Right cardiac atrium (tissue), 5 donors: Measurements from ENCODE around the gene OGFOD2. TPM values are rescaled to one million over a fixed set of nuclear protein-coding genes. Genes with fewer than 3 reads are reported as not detected.
"Not testable (repeated sequence)": the region's sequence is repeated elsewhere in the genome, so short reads cannot be mapped to it uniquely, and the experiment has no call there.

Experiments
- ATAC-seq, 2 donors: fragments of 200-7000 bp; cut with Tn5 transposase; one replicate each; pipeline versions ENCODE4 v1.8.0 to v1.9.1; 2020; ENCODE audit warnings: moderate library complexity in 2 of 2, mild to moderate bottlenecking in 1 of 2
- DNase-seq, 3 donors: peaks; one replicate each; pipeline ENCODE4 v3.0.0-alpha.2; 2020
- H3K27ac ChIP-seq: one replicate; pipeline ENCODE4 v1.5.1; 2013; ENCODE audit warnings: mild to moderate bottlenecking, low read length, control low read depth, moderate library complexity
- H3K27me3 ChIP-seq: one replicate; pipeline ENCODE4 v1.6.1; 2013; ENCODE audit not compliant: control insufficient read depth, insufficient read depth
- H3K4me1 ChIP-seq: one replicate; pipeline ENCODE4 v1.6.1; 2013; ENCODE audit warnings: low read length; ENCODE audit not compliant: control insufficient read depth, insufficient read depth
- H3K4me3 ChIP-seq: one replicate; pipeline ENCODE4 v1.5.1; 2013; ENCODE audit warnings: low read length, control low read depth
- H3K9me3 ChIP-seq: one replicate; pipeline ENCODE4 v1.6.1; 2013; ENCODE audit warnings: low read length; ENCODE audit not compliant: control insufficient read depth
- WGBS: extraction: QIAGEN DNeasy Blood & Tissue Kit; methylation state at CpG from one replicate; pipeline ENCODE4 v1.1.7; 2013; 5-methylcytosine and 5-hydroxymethylcytosine counted together
- intact Hi-C, 4 donors: fragments of 100-400 bp; cut with DNase I; formaldehyde crosslinking; loops; one replicate each; pipeline versions ENCODE4 v1.11.0 to v1.14.0; 2022 to 2023
- polyA plus RNA-seq: library from polyadenylated mRNA; stranded (reverse); fragments of 200-250 nt; gene quantifications from one replicate; pipeline ENCODE4 v1.2.3, GENCODE V29; 2013
- total RNA-seq, 4 donors: library from RNA; stranded (reverse); fragmentation: NEBNext Ultra II Directional; extraction: Animal tissue kit (Norgen Biotek cat#: 25700); gene quantifications; one replicate each; pipeline ENCODE4 v1.2.1, GENCODE V29; 2021
- donor health status: healthy with polysubstance abuse.
- donor health status: DM: no; HTN: yes; CAD: no.
- donor health status: DM: no; HTN: no; CAD: no.
- donor health status: DM: no; HTN: yes; CAD: no; lungs with severe emphysema.
- donor health status: DM: yes; HTN: yes; CAD: no.

OGFOD2 gene
- total and polyA plus RNA-seq, 5 donors: 9.6 to 17.8 (median 14.6) TPM

DNA sequence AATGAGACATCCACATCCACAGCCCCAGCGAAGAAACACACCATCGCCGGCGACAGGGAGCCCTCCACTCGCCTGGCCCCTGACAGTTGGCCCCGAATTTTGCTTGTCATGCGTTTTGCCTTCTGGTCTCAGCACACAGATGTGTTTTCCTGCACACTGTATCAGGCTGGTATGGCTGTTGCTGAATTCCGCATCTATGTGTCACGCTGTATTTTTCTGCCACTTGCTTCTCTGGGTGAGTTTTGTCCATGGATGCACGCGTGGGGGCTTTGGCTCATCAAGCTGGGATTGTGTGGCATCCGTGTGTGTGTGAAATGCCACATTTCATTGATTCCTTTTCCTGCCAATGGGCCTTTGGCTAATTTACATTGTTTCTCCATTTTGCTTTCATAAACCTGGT, 31.9 kb downstream of the OGFOD2 start:
- H3K27ac ChIP-seq: no peak overlapping the region
- H3K4me3 ChIP-seq: no peak overlapping the region
- intact Hi-C loops: no loop called here
- no peaks in the 10 kb centered on the region for H3K9me3 ChIP-seq
- 84% methylated on average over 12 of the region's 12 CpGs for WGBS
- DNase-seq: no peak
- H3K4me1 ChIP-seq: no peaks in the 10 kb centered on the region
- ATAC-seq: no peak
- H3K27me3 ChIP-seq: no peaks in the 10 kb centered on the region

- no peaks in the 10 kb centered on the region for H3K9me3 ChIP-seq
- H3K27me3 ChIP-seq: no peaks in the 10 kb centered on the region
- H3K4me1 ChIP-seq: no peaks in the 10 kb centered on the region
- ATAC-seq (no peak), DNase-seq (peak in 1 of 3 donors; percentile 15)
- intact Hi-C loops: no loop called here
- no peak overlapping the region for H3K4me3 ChIP-seq
- 88% methylated on average over 1 of the region's 1 CpG for WGBS
- no peak overlapping the region for H3K27ac ChIP-seq
These were observed 35.1 kb downstream of the OGFOD2 start for GRCh38 chr12:123010110-123010509.

DNA sequence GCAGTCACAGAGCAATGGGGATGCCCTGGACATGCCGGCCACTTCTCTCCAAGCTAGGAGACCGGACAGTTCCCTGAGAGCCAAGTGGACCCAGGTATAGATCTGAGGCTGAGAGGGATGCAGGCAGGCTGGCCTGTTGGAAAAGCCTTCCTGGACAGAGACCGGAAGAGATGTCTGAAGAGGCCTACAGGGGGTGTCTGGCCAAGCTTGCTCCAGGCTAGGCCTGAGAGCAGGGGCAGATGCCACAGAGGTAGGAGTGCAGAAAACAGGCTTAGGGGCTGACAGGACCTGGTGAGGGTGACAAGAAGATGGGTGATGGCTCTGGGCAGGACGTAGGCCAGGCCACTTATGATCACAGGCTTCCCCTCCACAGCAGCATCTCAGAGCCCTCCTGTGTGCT, 35.6 kb downstream of the OGFOD2 start:
- intact Hi-C loops: no loop called here
- Histone ChIP-seq H3K27ac (no peak overlapping the region), H3K9me3 (no peaks in the 10 kb centered on the region), H3K27me3 (no peaks in the 10 kb centered on the region), H3K4me3 (no peak overlapping the region), H3K4me1 (no peaks in the 10 kb centered on the region)
- DNase-seq: no peak
- 90% methylated on average over 4 of the region's 4 CpGs for WGBS
- no peak for ATAC-seq

DNA sequence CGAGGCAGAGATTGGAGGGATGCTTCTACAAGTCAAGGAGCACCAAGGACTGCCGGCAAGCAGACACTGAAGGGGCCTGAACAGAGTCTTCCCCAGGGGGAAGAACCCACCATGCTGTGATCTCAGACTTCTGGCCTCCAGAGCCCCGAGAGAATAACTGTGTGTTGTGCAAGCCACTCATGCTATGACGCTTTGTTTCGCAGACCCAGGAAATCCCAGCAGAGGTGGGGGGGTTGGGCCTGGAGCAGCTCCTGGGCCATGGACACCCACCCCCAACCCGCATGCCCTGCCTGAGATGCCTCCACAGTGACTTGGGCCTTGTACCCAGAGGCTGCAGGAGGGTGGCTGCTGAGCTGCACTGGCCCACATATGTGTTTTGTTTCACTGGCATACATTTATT, 36.7 kb downstream of the OGFOD2 start:
- ATAC-seq: no peak

GRCh38 chr12:123013185-123014095, 38.4 kb downstream of the OGFOD2 start:
- Histone ChIP-seq H3K9me3 (no peaks in the 10 kb centered on the region), H3K27ac (no peak overlapping the region), H3K4me1 (no peaks in the 10 kb centered on the region), H3K27me3 (no peaks in the 10 kb centered on the region), H3K4me3 (no peak overlapping the region)
- 97% methylated on average over 19 of the region's 19 CpGs for WGBS
- ATAC-seq (no peak), DNase-seq (peak in 1 of 3 donors; percentile 26)
- intact Hi-C loops: no loop called here

More for the DNA sequence above, 36.7 kb downstream of the OGFOD2 start:
- intact Hi-C loops: no loop called here
- Histone ChIP-seq H3K4me1 (no peaks in the 10 kb centered on the region), H3K4me3 (no peak overlapping the region), H3K27ac (no peak overlapping the region), H3K9me3 (no peaks in the 10 kb centered on the region), H3K27me3 (no peaks in the 10 kb centered on the region)
- 82% methylated on average over 6 of the region's 6 CpGs for WGBS
- DNase-seq: peak in 1 of 3 donors; percentile 23

GRCh38 chr12:123014473-123014872, 39.4 kb downstream of the OGFOD2 start:
- intact Hi-C loops, H3K27me3 ChIP-seq, H3K9me3 ChIP-seq, H3K27ac ChIP-seq, H3K4me1 ChIP-seq, DNase-seq, ATAC-seq, H3K4me3 ChIP-seq: not testable (repeated sequence)
- 97% methylated on average over 4 of the region's 4 CpGs for WGBS

DNA sequence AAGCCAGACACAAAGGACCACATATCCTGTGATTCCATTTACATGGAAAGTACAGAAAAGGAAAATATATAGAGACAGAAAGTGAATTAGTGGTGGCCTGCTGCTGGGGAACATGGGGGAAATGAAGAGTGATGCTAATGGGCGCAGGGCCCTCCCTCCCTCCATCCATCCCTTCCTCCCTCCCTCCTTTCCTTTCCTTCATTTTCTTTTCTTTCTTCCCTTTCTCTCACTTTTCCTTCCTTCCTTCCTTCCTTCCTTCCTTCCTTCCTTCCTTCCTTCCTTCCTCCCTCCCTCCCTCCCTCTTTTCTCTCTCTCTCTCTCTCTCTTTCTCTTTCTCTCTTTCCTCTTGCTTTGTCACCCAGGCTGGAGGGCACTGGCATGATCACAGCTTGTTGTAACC, 42.7 kb downstream of the OGFOD2 start:
- no peaks in the 10 kb centered on the region for H3K27me3 ChIP-seq
- no peaks in the 10 kb centered on the region for H3K9me3 ChIP-seq
- no peak overlapping the region for H3K27ac ChIP-seq
- ATAC-seq (no peak), DNase-seq (peak in 1 of 3 donors; percentile 5)
- no peak overlapping the region for H3K4me3 ChIP-seq
- WGBS: 97% methylated on average over 1 of the region's 1 CpG
- H3K4me1 ChIP-seq: no peaks in the 10 kb centered on the region
- intact Hi-C loops: no loop called here

- ATAC-seq (peak in 1 of 2 donors; percentile 56), DNase-seq (peak in 1 of 3 donors; percentile 24)
- Histone ChIP-seq H3K27ac (no peak overlapping the region), H3K27me3 (no peaks in the 10 kb centered on the region), H3K4me1 (no peaks in the 10 kb centered on the region), H3K9me3 (no peaks in the 10 kb centered on the region), H3K4me3 (no peak overlapping the region)
- WGBS: 74% methylated on average over 2 of the region's 2 CpGs
- intact Hi-C loops: no loop called here
These were observed 44.7 kb downstream of the OGFOD2 start for GRCh38 chr12:123019841-123020138.

DNA sequence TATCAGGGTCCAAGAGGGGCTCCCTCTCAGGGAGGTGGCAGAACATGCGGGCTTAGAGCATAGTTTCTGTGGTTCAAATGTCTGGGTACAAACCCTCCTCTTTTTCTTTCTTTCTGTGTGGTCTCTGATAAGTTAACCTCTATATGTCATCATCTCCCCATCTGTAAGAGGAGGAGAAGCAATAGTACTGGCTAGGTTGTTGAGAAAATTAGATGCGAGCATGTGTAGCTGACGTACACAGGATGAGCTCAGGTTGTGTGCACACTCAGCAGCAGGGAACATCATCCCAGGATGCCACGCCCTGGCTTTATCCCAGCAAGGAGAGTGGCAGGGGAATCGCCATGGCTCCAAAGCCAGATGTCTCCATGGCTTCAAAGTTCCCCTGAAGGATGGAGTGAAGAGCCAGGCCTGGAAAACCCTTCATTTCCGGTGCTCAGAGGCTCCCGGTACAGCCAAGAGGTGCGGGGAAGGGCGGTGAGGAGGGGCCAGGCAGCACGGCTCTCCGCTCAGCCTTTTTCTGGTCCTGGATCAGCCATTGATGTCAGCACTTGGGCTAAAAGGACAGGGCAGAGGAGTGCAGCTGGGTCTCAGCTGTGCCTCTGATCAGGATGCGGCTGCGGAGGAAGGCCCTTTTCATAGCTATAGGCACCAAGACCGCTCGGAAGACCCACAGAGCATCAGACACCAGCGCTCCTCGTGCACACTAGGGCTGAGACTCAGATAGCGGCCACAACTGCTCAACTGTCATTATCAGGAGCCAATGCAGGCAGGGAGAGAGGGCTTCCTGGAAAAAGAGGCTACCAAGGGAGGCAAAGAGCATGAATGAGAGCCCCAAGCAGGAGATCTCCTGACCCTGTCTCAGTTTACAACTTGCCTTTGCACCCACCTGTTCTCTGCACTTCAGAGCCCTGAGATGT, 46.9 kb downstream of the OGFOD2 start:
- no peak for DNase-seq
- no peak overlapping the region for H3K27ac ChIP-seq
- intact Hi-C loops: no loop called here
- H3K9me3 ChIP-seq: no peaks in the 10 kb centered on the region
- WGBS: 86% methylated on average over 18 of the region's 18 CpGs
- H3K4me1 ChIP-seq: no peaks in the 10 kb centered on the region
- H3K27me3 ChIP-seq: no peaks in the 10 kb centered on the region
- ATAC-seq: no peak
- H3K4me3 ChIP-seq: no peak overlapping the region

DNA sequence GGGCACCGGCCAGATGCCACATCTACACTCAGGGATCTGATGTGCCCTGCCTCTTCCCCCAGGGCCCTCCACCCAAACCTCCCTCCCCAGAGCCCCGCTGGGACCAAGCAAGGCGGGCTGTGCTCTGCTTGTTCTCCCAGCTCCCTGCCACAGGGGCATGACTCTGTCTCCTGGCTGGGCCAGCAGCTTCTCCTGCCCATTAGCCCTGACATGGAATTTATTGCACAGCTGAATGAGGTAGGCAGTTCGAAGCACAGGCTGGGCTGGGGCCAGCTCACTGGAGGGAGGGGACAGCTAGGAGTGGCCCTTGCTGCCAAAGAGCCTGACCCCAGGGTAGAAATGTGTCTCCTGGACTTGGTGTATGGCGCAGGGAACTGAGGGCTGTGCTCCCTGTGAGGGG, 47.8 kb downstream of the OGFOD2 start:
- Histone ChIP-seq H3K4me3 (no peak overlapping the region), H3K27me3 (no peaks in the 10 kb centered on the region), H3K27ac (no peak overlapping the region), H3K4me1 (no peaks in the 10 kb centered on the region), H3K9me3 (no peaks in the 10 kb centered on the region)
- WGBS: 94% methylated on average over 5 of the region's 5 CpGs
- intact Hi-C loops: no loop called here
- DNase-seq (no peak), ATAC-seq (no peak)

- intact Hi-C loops: no loop called here
- no peaks in the 10 kb centered on the region for H3K4me1 ChIP-seq
- no peaks in the 10 kb centered on the region for H3K9me3 ChIP-seq
- H3K4me3 ChIP-seq: no peak overlapping the region
- no peak for DNase-seq
- WGBS: 84% methylated on average over 9 of the region's 9 CpGs
- H3K27ac ChIP-seq: no peak overlapping the region
- H3K27me3 ChIP-seq: no peaks in the 10 kb centered on the region
- ATAC-seq: no peak
These were observed 49.9 kb downstream of the OGFOD2 start for GRCh38 chr12:123024819-123025391.
